ENCODE results near the gene OXTR. TPM values are rescaled to one million over a fixed set of nuclear protein-coding genes. Genes with fewer than 3 reads are reported as not detected.

Gene OXTR
- total RNA-seq, 1 donor from 2014 or later = 2.0 TPM

DNA sequence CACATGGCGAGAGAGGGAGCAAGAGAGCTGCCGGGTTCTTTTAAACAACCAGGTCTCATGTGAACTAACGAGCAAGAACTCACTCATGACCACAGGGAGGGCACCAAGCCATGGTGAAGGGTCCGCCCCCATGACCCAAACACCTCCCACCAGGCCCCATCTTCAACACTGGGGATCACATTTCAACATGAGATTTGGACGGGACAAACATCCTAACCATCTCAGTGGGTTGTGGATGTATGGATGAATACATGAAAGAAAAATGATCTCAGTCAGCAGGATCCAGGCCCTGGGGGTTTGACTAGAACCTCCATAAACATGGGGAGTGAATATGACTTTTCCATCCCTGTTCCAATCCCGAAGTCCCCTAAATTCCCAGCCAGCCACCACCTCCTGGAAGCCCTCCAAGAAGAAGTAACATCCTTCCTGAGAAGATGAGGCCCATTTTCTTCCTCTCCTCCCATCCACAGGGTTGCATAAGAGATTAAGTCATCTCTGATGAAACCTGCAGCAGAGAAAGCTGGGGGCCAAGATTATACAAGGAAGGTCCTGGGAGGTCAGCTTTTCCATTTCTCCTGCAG lies 26.3 kb downstream of the OXTR start:
- TF ChIP-seq, protein P1, sequence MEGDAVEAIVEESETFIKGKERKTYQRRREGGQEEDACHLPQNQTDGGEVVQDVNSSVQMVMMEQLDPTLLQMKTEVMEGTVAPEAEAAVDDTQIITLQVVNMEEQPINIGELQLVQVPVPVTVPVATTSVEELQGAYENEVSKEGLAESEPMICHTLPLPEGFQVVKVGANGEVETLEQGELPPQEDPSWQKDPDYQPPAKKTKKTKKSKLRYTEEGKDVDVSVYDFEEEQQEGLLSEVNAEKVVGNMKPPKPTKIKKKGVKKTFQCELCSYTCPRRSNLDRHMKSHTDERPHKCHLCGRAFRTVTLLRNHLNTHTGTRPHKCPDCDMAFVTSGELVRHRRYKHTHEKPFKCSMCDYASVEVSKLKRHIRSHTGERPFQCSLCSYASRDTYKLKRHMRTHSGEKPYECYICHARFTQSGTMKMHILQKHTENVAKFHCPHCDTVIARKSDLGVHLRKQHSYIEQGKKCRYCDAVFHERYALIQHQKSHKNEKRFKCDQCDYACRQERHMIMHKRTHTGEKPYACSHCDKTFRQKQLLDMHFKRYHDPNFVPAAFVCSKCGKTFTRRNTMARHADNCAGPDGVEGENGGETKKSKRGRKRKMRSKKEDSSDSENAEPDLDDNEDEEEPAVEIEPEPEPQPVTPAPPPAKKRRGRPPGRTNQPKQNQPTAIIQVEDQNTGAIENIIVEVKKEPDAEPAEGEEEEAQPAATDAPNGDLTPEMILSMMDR (IDR thresholded peaks at IDR 0.05) = no peak

DNA sequence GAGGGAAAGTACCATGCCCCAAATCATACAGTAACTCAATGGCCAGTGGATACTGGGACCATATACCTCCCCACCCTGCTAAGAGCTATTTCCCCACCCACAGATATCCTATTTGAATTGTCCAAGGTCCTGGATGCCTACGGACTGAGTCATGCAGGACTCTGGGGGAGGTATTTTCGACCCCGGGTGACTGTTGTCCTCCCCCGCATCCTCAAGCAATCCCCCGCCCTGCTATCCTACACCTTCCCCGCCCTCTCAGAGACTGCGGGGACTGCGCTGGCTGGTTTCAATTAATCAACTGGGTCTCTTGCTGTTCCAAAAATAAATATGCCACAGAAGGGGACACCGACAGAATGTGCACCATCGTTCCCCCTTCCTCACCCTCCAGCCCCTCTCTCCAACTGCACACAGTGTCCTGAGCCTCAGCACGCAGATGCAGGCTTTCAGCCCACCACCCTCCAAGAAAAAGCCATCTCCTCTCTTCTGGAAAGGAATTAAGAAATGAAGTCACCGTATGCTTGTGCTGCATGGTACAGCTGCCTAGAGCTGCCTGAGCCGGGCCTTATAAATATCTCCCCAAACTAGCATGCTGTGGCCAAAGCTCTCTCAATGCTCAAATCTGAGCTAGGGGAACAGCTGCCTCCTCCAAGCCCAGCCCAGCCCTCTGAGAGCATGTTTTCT lies 27.7 kb downstream of the OXTR start:
- DNase-seq (no peak), ATAC-seq (ENCODE audit: low read depth) (no peak)
- H3K27ac Mint-ChIP-seq = no peak overlapping the region
- no peaks in the 10 kb centered on the region for H3K9me3 Mint-ChIP-seq
- TF ChIP-seq, protein P1 (IDR thresholded peaks at IDR 0.05) = no peak
- ChIA-PET CTCF (no interaction called here), POLR2A (no interaction called here)
- no peaks in the 10 kb centered on the region for H3K36me3 Mint-ChIP-seq (ENCODE audit: low read depth)
- peaks cover 8% of the 10 kb centered on the region for H3K27me3 Mint-ChIP-seq
- H3K4me3 Mint-ChIP-seq = no peak overlapping the region
- H3K4me1 Mint-ChIP-seq = no peaks in the 10 kb centered on the region
- intact Hi-C loops (cut with micrococcal nuclease) = no loop called here

More for the DNA sequence above, 26.3 kb downstream of the OXTR start:
- DNase-seq (no peak), ATAC-seq (ENCODE audit: low read depth) (no peak)
- CTCF ChIA-PET = no interaction called here
- H3K27ac Mint-ChIP-seq = no peak overlapping the region
- no peaks in the 10 kb centered on the region for H3K36me3 Mint-ChIP-seq (ENCODE audit: low read depth)
- no peaks in the 10 kb centered on the region for H3K9me3 Mint-ChIP-seq
- intact Hi-C loops (cut with micrococcal nuclease) = no loop called here
- POLR2A ChIA-PET = no interaction called here
- peaks cover 2% of the 10 kb centered on the region for H3K27me3 Mint-ChIP-seq
- H3K4me3 Mint-ChIP-seq = no peak overlapping the region
- H3K4me1 Mint-ChIP-seq = no peaks in the 10 kb centered on the region

DNA sequence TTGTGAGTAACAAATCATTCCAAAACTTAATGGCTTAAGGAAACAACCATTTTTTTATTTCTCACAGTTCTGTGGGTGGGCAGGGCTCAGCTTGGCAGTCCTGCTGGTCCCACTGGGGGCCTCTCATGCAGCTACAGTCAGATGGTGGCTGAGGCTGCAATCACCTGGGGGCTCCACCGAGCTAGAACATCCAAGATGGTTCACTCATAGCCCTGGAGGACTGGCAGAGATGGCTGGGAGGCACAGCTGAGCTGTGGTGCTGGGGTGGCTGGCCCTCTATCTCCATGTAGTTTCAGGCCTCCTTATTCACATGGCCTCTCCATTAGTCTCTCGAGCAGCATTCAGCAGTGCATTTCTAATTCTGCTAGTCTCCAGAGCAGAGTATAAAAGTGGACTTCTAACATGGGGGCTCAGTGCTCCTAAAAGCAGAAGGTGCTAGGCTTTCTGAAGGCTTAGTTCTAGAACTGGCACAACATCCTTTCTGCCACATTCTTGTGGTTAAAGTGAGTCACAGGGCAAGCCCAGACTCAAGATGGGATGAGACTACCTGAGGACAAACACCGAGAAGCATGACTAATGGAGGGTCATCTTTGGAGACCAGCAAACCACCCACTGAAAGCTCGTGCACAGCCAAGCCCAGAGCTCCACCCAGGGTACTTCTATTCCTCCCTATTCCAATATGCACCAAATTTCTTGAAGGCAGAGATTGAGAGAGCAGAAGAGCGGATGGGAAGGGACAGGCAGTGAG lies 29.5 kb downstream of the OXTR start:
- Mint-ChIP-seq H3K4me3 (no peak overlapping the region), H3K4me1 (no peaks in the 10 kb centered on the region), H3K9me3 (no peaks in the 10 kb centered on the region), H3K36me3 (ENCODE audit: low read depth) (no peaks in the 10 kb centered on the region), H3K27ac (no peak overlapping the region), H3K27me3 (peaks cover 8% of the 10 kb centered on the region)
- DNase-seq (no peak), ATAC-seq (ENCODE audit: low read depth) (no peak)
- ChIA-PET CTCF (no interaction called here), POLR2A (no interaction called here)
- intact Hi-C loops (cut with micrococcal nuclease) = no loop called here
- TF ChIP-seq, protein P1 (IDR thresholded peaks at IDR 0.05) = no peak

DNA sequence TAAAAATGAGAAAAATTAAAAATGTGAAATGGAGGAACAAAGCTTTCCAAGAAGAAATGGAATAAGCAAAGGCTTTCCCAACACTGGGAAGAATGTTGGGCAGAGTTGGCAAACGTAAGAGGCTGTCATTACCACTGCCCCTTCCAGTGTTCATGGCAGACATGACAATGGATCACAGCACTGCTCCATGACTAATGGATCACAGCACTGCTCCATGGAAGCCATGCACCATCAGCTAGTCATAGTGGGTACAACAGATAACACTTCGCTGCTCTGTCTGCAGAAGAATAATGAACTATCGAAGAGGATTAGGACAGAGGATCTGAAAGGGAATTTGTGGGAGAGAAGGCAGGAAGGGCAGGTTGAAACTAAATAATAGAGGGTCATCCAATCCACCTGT lies 30.8 kb downstream of the OXTR start:
- intact Hi-C loops (cut with micrococcal nuclease) = no loop called here

More for the DNA sequence above, 30.8 kb downstream of the OXTR start:
- no peak for ATAC-seq (ENCODE audit: low read depth)
- no peaks in the 10 kb centered on the region for H3K9me3 Mint-ChIP-seq
- TF ChIP-seq, protein P1 (IDR thresholded peaks at IDR 0.05) = no peak
- H3K4me1 Mint-ChIP-seq = no peaks in the 10 kb centered on the region
- H3K27me3 Mint-ChIP-seq = peaks cover 8% of the 10 kb centered on the region
- ChIA-PET POLR2A (interaction anchor here (0.5 kb wide), 1 partner anchor 15 kb away, joined by 3 read pairs; no protein-coding TSS in a partner anchor), CTCF (no interaction called here)
- no peak for DNase-seq
- no peak overlapping the region for H3K4me3 Mint-ChIP-seq
- no peak overlapping the region for H3K27ac Mint-ChIP-seq
- H3K36me3 Mint-ChIP-seq (ENCODE audit: low read depth) = no peaks in the 10 kb centered on the region

Data from activated B cell treated with CpG ODN at 0.5 μM for 24 hours (primary cell).